Neural cell (in vitro differentiated cells): ENCODE data around the gene HEY2. TPM values are rescaled to one million over a fixed set of nuclear protein-coding genes. Genes with fewer than 3 reads are reported as not detected.

ENCODE experiments used
- H2AFZ ChIP-seq: fragments of 200-600, 300-800 bp; sonication (generic), shearing (Covaris generic); 2 replicates; pipeline ENCODE4 v1.6.0; 2014; ENCODE audit warnings: low read depth, mild to moderate bottlenecking, antibody characterized with exemption, low read length, moderate library complexity
- H3F3A ChIP-seq: fragments of 200-600 bp; shearing (Covaris generic); 2 replicates; pipeline ENCODE4 v1.6.1; 2016; ENCODE audit warnings: mild to moderate bottlenecking, moderate library complexity, mixed read lengths, antibody characterized with exemption, low read length; ENCODE audit not compliant: insufficient read depth, poor library complexity, severe bottlenecking
- H3K27ac ChIP-seq: fragments of 200-600, 300-800 bp; sonication (generic), shearing (Covaris generic); 2 replicates; pipeline ENCODE4 v1.5.1; 2014; ENCODE audit warnings: mild to moderate bottlenecking, low read length, moderate library complexity
- H3K27me3 ChIP-seq: fragments of 300-800, 200-600 bp; sonication (generic), shearing (Covaris generic); 2 replicates; pipeline ENCODE4 v1.6.0; 2014; ENCODE audit warnings: mild to moderate bottlenecking, low read depth, low read length, moderate library complexity; ENCODE audit not compliant: insufficient read depth
- H3K36me3 ChIP-seq: fragments of 300-800, 200-600 bp; sonication (generic), shearing (Covaris generic); 2 replicates; pipeline ENCODE4 v1.5.1; 2014; ENCODE audit warnings: mild to moderate bottlenecking, antibody characterized with exemption, low read length, moderate library complexity; ENCODE audit not compliant: insufficient read depth
- H3K4me2 ChIP-seq: fragments of 300-800, 200-600 bp; sonication (generic), shearing (Covaris generic); 2 replicates; pipeline ENCODE4 v1.6.0; 2014; ENCODE audit warnings: mild to moderate bottlenecking, low read length
- H3K4me3 ChIP-seq: fragments of 300-800, 200-600 bp; sonication (generic), shearing (Covaris generic); 2 replicates; pipeline ENCODE4 v1.5.1; 2014; ENCODE audit warnings: mild to moderate bottlenecking, low read length, moderate library complexity
- H3K79me2 ChIP-seq: fragments of 200-600 bp; shearing (Covaris generic); replicated peaks from 2 replicates; pipeline ENCODE4 v1.6.0; 2014; ENCODE audit warnings: mild to moderate bottlenecking, low read length, moderate library complexity; ENCODE audit not compliant: insufficient read depth
- H3K9ac ChIP-seq: fragments of 300-800, 200-600 bp; sonication (generic), shearing (Covaris generic); 2 replicates; pipeline ENCODE4 v1.6.1; 2016; ENCODE audit warnings: mild to moderate bottlenecking, low read length, mixed read lengths
- H3K9me2 ChIP-seq: fragments of 200-600 bp; shearing (Covaris generic); 2 replicates; pipeline ENCODE4 v1.6.1; 2016; ENCODE audit warnings: mild to moderate bottlenecking, low read length, mixed read lengths; ENCODE audit not compliant: insufficient read depth
- H3K9me3 ChIP-seq: fragments of 200-600, 300-800 bp; sonication (generic), shearing (Covaris generic); 2 replicates; pipeline ENCODE4 v1.6.1; 2016; ENCODE audit warnings: mild to moderate bottlenecking, mixed run types, low read length, moderate library complexity, mixed read lengths
- H4K20me1 ChIP-seq: fragments of 200-600 bp; shearing (Covaris generic); 2 replicates; pipeline ENCODE4 v1.6.1; 2016; ENCODE audit warnings: mild to moderate bottlenecking, mixed run types; ENCODE audit not compliant: insufficient read depth
- CTCF ChIP-seq: fragments of 450-650 bp; IDR thresholded peaks from 2 replicates; pipeline ENCODE4 v1.5.1; 2014; ENCODE audit warnings: antibody characterized with exemption, mild to moderate bottlenecking, moderate library complexity; ENCODE audit not compliant: poor library complexity, severe bottlenecking
- EP300 ChIP-seq: fragments of 450-650 bp; conservative IDR thresholded peaks from 2 replicates; pipeline ENCODE4 v1.6.1; 2014; ENCODE audit warnings: antibody characterized with exemption, mild to moderate bottlenecking, moderate library complexity; ENCODE audit not compliant: poor library complexity, severe bottlenecking
- EZH2 ChIP-seq: fragments of 200-600, 300-800 bp; shearing (Covaris generic), sonication (generic); IDR thresholded peaks from 2 replicates; pipeline ENCODE4 v1.6.1; 2014; ENCODE audit warnings: antibody characterized with exemption, low read length, borderline replicate concordance, mild to moderate bottlenecking; ENCODE audit not compliant: insufficient read depth, poor library complexity, severe bottlenecking
- MXI1 ChIP-seq: fragments of 450-650 bp; conservative IDR thresholded peaks from 2 replicates; pipeline ENCODE4 v1.6.1; 2014; ENCODE audit warnings: antibody characterized with exemption, mild to moderate bottlenecking; ENCODE audit not compliant: poor library complexity, severe bottlenecking
- POLR2AphosphoS5 ChIP-seq: IDR thresholded peaks from 2 replicates; pipeline ENCODE4 v1.6.1; 2012
- RAD21 ChIP-seq: fragments of 450-650 bp; conservative IDR thresholded peaks from 2 replicates; pipeline ENCODE4 v1.6.1; 2014; ENCODE audit warnings: antibody characterized with exemption, mild to moderate bottlenecking, moderate library complexity
- REST ChIP-seq: IDR thresholded peaks from 2 replicates; pipeline ENCODE4 v1.6.1; 2012; ENCODE audit warnings: borderline replicate concordance
- SMC3 ChIP-seq: fragments of 450-650 bp; conservative IDR thresholded peaks from 2 replicates; pipeline ENCODE4 v1.6.1; 2014; ENCODE audit warnings: antibody characterized with exemption, mild to moderate bottlenecking, moderate library complexity; ENCODE audit not compliant: poor library complexity
- TAF1 ChIP-seq: IDR thresholded peaks from 2 replicates; pipeline ENCODE4 v1.6.1; 2012; ENCODE audit warnings: low read depth
- polyA plus RNA-seq: library from polyadenylated mRNA; depleted of rRNA; stranded (reverse); fragments of >200 nt; gene quantifications from 2 replicates; pipeline ENCODE4 v1.2.3, GENCODE V29; 2014

Gene HEY2
- polyA plus RNA-seq, 1 donor from 2014 or later: 0.20 TPM

- Histone ChIP-seq H3K9ac (peak overlapping the region; percentile 76), H3K27me3 (no peaks in the 10 kb centered on the region), H2AFZ (peak overlapping the region; percentile 87), H3K27ac (peak overlapping the region; percentile 81), H3F3A (no peaks in the 10 kb centered on the region), H3K9me3 (no peaks in the 10 kb centered on the region), H3K79me2 (peaks cover 19% of the 10 kb centered on the region), H3K9me2 (no peaks in the 10 kb centered on the region), H3K36me3 (no peaks in the 10 kb centered on the region), H3K4me3 (peak overlapping the region; percentile 89), H3K4me2 (peak overlapping the region; percentile 66), H4K20me1 (no peaks in the 10 kb centered on the region)
- no peak for TF ChIP-seq TAF1
- no peak for TF ChIP-seq POLR2AphosphoS5
- no peak for TF ChIP-seq MXI1
- TF ChIP-seq REST: no peak
- no peak for TF ChIP-seq EZH2
- peak; percentile 63 for TF ChIP-seq RAD21
- TF ChIP-seq SMC3: peak; percentile 58
- TF ChIP-seq CTCF: peak; percentile 75
Measured at GRCh38 chr6:125791151-125791819, 41.9 kb downstream of the HEY2 start.

- no peaks in the 10 kb centered on the region for H3K27me3 ChIP-seq
- peaks cover 19% of the 10 kb centered on the region for H3K79me2 ChIP-seq
- H2AFZ ChIP-seq: no peak overlapping the region
- H3K36me3 ChIP-seq: no peaks in the 10 kb centered on the region
- no peak overlapping the region for H3K9ac ChIP-seq
- peak overlapping the region; percentile 66 for H3K4me2 ChIP-seq
- H3K9me2 ChIP-seq: no peaks in the 10 kb centered on the region
- H3K9me3 ChIP-seq: no peaks in the 10 kb centered on the region
- TF ChIP-seq CTCF: no peak
- no peak for TF ChIP-seq REST
- no peak for TF ChIP-seq SMC3
- TF ChIP-seq EP300: no peak
- TF ChIP-seq POLR2AphosphoS5: no peak
- TF ChIP-seq TAF1: no peak
- no peak for TF ChIP-seq RAD21
- no peak for TF ChIP-seq EZH2
- TF ChIP-seq MXI1: no peak
- no peaks in the 10 kb centered on the region for H4K20me1 ChIP-seq
- peak overlapping the region; percentile 81 for H3K27ac ChIP-seq
- no peaks in the 10 kb centered on the region for H3F3A ChIP-seq
- H3K4me3 ChIP-seq: peak overlapping the region; percentile 89
Measured at GRCh38 chr6:125791820-125792165, 42.4 kb downstream of the HEY2 start.
